AG04449 (cell line): ENCODE data around the gene NANOS2.

ENCODE experiments used
- CTCF ChIA-PET: fragments of 350-600 bp; formaldehyde crosslinking; extraction: SDS; loops from one replicate; lab custom pipeline; 2021; ENCODE audit warnings: antibody characterized with exemption; lab: Yijun Ruan, JAX
- POLR2A ChIA-PET: fragments of 400-600, 350-600 bp; formaldehyde crosslinking; extraction: SDS; loops from one replicate; lab custom pipeline; 2020; ENCODE audit warnings: antibody characterized with exemption, inconsistent platforms; lab: Yijun Ruan, JAX
- DNase-seq: peaks from one replicate; pipeline ENCODE4 v3.0.0-alpha.2; 2010; ENCODE audit warnings: low read depth, low spot score
- H3K4me3 ChIP-seq: 2 replicates; pipeline ENCODE4 v1.5.1; 2011; ENCODE audit warnings: low read depth, mild to moderate bottlenecking, control low read depth, low read length
- CTCF ChIP-seq: IDR thresholded peaks from one replicate; pipeline ENCODE4 v1.5.1; 2011; ENCODE audit warnings: mild to moderate bottlenecking, moderate library complexity, low read length, control low read depth, inconsistent platforms; ENCODE audit not compliant: insufficient read depth; ENCODE audit errors: missing control alignments

The NANOS2 gene

DNA sequence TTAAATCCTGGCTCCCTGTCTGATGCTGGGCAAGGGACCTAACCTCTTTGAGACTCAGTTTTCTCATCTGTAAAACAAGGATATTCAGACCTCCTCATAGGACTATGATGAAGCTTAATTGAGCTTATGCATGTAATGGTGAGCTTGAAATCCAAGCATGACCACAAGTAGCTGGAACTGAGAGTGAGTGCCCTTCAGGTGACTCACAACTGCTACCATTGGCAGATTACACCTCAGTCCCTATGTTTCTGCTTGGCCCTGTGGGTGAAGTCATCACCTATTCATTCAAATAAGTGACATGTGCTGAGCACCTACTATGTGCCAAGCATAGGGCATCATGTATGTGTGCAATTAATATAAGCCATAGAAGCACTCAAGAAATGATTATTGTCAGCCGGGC, 33.3 kb upstream of the NANOS2 start:
- DNase-seq, result peak; percentile 3
- H3K4me3 ChIP-seq, result no peak overlapping the region
- ChIA-PET CTCF (no interaction called here), POLR2A (no interaction called here)
- no peak for TF ChIP-seq CTCF

DNA sequence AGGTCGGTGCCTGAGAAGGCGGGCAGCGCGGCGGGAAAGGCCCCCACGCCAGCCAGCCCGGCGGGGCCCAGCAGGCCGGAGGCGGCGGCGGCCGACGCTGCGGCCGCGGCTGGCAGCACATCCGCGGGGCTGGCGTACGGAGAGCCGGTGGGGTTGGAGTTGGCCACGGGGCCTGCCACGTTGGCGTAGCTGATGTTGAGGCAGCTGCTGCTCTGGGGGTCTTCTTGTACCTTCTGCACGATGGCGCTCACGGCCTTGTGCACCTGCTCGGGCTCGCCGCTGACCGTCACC, 25.9 kb upstream of the NANOS2 start:
- DNase-seq, result no peak
- POLR2A ChIA-PET, result no interaction called here
- H3K4me3 ChIP-seq, result no peak overlapping the region
- CTCF ChIA-PET, result no interaction called here
- TF ChIP-seq CTCF, result no peak

GRCh38 chr19:45939792-45940514, 25.4 kb upstream of the NANOS2 start:
- no peak for DNase-seq
- no peak for TF ChIP-seq CTCF
- CTCF ChIA-PET, result no interaction called here
- POLR2A ChIA-PET, result no interaction called here
- no peak overlapping the region for H3K4me3 ChIP-seq

- H3K4me3 ChIP-seq, result no peak overlapping the region
- ChIA-PET CTCF (no interaction called here), POLR2A (no interaction called here)
- no peak for DNase-seq
- TF ChIP-seq CTCF, result no peak
These were observed 24.2 kb upstream of the NANOS2 start for GRCh38 chr19:45938733-45939319.

GRCh38 chr19:45935267-45935666, 20.7 kb upstream of the NANOS2 start:
- no peak overlapping the region for H3K4me3 ChIP-seq
- no peak for TF ChIP-seq CTCF
- no peak for DNase-seq
- POLR2A ChIA-PET, result no interaction called here
- CTCF ChIA-PET, result no interaction called here

DNA sequence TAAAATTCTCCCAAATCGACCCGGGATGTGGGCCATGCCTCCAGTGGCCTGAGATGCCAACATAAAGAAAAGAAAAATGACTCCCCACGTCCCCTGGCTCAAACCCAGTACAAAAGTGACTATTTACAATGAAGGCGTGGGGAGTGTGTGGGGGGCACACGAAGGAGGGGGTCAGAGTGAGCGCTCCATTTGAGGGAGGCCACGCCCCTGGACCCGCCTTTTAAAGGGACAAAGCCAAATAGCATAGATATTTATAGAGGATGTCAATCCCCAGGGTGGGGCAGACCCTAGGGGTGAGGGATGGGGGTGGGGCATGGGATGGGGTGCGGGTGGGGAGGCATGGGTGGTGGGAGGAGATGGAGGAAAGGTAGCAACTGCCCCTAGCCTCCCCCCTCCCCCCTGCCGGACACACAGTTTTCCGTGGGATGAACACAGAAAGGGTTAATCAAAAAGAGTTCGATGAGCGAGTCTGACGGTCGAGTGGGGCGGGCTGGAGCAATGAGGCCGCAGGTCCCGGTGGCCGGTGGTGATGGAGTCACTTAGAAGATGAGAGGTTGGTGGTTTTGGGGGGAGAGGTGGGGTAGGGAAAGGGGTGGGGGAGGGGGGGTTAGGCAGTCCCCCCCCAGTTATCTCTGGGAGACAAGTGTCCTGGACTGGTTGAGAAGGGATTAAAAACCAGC, 20.1 kb upstream of the NANOS2 start:
- no peak for TF ChIP-seq CTCF
- H3K4me3 ChIP-seq, result no peak overlapping the region
- ChIA-PET CTCF (no interaction called here), POLR2A (no interaction called here)
- no peak for DNase-seq
